T-helper 2 cell treated with Interferon-gamma antibody and Interleukin-4, amounts not matched to agents 100 ng/mL and 5 ng/mL, for 36 hours (primary cell): ENCODE results near the gene ALDOA. TPM values are rescaled to one million over a fixed set of nuclear protein-coding genes. Genes with fewer than 3 reads are reported as not detected.

Experiments used
- intact Hi-C: fragments of 100-400 bp; cut with micrococcal nuclease; formaldehyde crosslinking; loops from one replicate; pipeline ENCODE4 v1.15.1; 2023
- total RNA-seq: library from RNA; stranded (reverse); gene quantifications from 2 replicates; pipeline ENCODE4 v1.2.3, GENCODE V29; 2022

ALDOA gene
- total RNA-seq, 1 donor from 2014 or later: 1,473 TPM

- intact Hi-C loops: loop anchor here (2.0 to 10.0 kb wide), 3 partner anchors 14 to 499 kb away; partner anchors contain the start of gene ZNF771
Observed at GRCh38 chr16:30068333-30068732, 2.8 kb downstream of the ALDOA start.

DNA sequence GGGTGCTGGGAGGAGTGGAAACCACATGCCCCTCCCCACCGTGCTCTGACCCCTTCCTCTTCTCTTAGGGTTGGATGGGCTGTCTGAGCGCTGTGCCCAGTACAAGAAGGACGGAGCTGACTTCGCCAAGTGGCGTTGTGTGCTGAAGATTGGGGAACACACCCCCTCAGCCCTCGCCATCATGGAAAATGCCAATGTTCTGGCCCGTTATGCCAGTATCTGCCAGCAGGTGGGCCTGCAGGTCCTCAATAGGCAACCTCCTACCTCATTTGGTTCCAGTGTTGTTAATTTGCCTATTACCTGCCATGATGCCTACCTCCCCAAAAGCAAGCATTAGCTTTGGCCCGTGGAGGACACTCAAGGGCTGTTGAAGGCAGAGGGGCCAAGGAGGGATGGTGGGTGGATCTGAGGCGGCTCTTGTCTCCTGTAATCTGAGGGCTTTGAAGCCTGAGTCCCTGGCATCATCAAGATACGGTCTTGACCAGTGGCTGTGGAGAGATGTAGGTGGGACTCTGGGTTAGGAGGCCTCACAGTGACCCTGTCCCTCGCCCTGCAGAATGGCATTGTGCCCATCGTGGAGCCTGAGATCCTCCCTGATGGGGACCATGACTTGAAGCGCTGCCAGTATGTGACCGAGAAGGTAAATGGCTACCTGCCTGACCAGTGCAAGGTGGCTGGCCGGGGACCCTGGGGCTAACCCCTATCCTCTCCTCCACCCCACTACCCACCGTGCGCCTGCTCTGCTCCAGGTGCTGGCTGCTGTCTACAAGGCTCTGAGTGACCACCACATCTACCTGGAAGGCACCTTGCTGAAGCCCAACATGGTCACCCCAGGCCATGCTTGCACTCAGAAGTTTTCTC, 3.4 kb downstream of the ALDOA start:
- intact Hi-C loops: loop anchor here (2.0 to 10.0 kb wide), 3 partner anchors 14 to 498 kb away; partner anchors contain the start of gene ZNF771

GRCh38 chr16:30069611-30070462, 4.3 kb downstream of the ALDOA start:
- intact Hi-C loops: loop anchor here (2.0 to 10.0 kb wide), 3 partner anchors 15 to 497 kb away; partner anchors contain the start of gene ZNF771

DNA sequence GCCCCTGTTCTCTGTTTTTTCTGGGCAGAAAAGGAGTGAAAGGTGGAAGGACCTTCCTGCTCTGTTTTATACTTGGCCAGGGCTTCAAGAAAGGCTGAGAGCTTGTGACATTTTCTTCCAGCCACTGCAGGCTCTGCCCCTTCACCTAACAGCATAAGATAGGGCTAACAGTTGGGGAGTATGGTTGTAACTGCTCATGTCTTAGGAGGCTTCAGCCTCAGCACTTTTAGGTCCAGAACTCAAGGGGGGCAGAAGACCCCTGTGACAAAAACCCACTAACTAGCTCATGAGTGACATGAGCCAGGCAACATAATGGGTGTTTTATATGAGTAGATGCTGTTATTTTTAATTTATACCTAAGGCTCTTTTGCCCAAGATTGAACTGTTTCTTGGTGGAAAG, 4.9 kb downstream of the ALDOA start:
- intact Hi-C loops: no loop called here

GRCh38 chr16:30075503-30076275, 10.1 kb downstream of the ALDOA start, which contains the start of gene PPP4C:
Gene PPP4C (plus strand): TSS chr16:30075994. CDS start chr16:30076378, 384 bp downstream.
- intact Hi-C loops: loop anchor here (1.0 kb wide), 2 partner anchors 10 to 16 kb away; partner anchors contain the start of genes ALDOA and TBX6

DNA sequence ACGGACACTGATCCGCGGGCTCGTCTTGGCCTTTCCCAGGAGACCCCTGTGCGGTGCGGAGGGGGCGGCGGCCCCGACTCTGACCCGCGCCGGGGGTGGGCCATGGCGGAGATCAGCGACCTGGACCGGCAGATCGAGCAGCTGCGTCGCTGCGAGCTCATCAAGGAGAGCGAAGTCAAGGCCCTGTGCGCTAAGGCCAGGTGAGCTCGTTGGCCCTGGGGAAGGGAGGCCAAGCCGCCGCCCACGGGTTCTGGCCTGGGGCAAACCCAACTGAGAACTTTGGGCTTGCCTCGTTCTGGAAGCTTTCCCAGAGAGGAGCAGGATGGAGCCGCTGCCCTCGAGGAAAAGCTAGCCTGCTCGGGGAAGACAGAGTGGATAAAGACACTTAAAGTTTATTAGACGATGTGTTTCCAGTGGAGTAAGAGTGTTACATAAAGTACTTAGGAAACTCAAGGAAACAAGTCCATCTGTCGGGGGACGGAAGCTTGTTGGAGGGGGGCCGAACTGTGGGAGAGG, 10.8 kb downstream of the ALDOA start:
- intact Hi-C loops: loop anchor here (1.0 kb wide), 1 partner anchor 15 kb away; the partner anchor contains the start of gene TBX6

- intact Hi-C loops: no loop called here
Observed at GRCh38 chr16:30077656-30078055, 12.1 kb downstream of the ALDOA start.

DNA sequence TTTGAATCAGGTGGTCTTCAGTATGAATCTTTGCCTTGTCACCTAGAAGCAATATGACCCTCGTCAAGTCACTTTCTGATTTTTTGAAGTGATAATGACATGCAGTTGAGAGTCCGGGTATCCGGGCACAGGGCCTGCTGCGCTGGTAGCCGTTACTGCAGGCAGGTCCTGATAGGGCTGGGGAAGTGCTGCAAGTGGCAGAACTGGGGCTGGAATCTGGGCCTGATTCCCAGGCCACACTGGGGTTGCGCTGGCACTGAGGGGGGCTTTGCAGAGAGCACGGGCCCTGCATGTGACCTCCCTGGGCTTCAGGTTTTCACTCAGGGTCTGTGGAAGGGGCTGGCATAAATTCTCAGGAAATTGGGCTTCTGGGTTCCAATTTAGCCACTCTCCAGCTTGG, 13.2 kb downstream of the ALDOA start:
- intact Hi-C loops: no loop called here

- intact Hi-C loops: no loop called here
Observed at GRCh38 chr16:30079480-30079879, 13.9 kb downstream of the ALDOA start.

- intact Hi-C loops: no loop called here
Observed at GRCh38 chr16:30082545-30083090, 17.1 kb downstream of the ALDOA start.

DNA sequence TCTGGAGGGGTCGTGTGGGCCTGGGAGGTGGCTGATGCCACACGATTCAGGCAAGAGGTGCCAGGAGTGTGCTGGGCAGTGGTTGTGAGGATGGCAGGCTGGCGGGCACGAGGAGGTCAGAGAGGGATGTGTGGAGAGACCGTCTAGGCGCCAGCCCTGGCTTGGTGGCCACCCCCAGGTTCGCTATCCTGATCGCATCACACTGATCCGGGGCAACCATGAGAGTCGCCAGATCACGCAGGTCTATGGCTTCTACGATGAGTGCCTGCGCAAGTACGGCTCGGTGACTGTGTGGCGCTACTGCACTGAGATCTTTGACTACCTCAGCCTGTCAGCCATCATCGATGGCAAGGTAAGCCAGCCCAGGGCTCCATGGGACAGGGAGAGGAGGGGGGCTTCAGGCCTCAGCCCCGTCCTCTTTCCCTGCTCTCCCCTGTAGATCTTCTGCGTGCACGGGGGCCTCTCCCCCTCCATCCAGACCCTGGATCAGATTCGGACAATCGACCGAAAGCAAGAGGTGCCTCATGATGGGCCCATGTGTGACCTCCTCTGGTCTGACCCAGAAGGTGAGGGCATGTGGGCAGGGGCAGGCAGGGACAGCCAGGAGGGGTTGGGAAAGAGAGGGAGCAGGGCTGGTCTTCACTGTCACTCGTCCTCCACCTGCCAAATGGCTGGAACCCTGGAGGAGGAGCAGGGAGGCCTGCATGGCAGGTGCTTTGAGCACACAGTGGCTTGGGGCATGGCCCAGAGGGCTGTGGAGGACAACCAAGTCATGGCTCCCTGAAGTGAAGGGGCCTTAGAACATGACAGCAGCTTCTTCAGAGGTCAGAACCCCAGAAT, 17.9 kb downstream of the ALDOA start:
- intact Hi-C loops: no loop called here

- intact Hi-C loops: no loop called here
Observed at GRCh38 chr16:30084096-30084815, 18.7 kb downstream of the ALDOA start.

DNA sequence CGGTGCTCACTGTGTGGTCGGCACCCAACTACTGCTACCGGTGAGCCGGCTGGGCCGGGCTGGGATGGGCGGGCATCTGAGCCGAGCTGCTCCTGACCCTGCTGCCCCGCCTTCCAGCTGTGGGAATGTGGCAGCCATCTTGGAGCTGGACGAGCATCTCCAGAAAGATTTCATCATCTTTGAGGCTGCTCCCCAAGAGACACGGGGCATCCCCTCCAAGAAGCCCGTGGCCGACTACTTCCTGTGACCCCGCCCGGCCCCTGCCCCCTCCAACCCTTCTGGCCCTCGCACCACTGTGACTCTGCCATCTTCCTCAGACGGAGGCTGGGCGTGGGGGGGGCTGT, 19.2 kb downstream of the ALDOA start:
- intact Hi-C loops: no loop called here

DNA sequence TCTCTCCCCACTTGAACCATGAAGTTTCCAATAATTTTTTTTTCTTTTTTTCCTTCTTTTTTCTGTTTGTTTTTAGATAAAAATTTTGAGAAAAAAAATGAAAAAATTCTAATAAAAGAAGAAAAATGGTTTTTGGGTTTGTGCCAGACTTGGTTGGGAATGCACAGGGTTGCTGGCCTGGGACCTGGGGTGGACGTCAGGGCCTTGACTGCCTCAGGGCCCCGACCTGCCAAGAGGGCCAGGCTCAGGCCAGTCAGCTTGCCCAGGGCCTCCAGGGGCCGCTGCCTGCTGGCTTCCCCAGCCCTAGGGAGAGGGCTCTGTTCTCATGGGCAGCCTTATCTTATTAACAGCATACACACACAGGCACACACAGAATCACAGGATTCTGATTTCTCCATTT, 19.7 kb downstream of the ALDOA start:
- intact Hi-C loops: no loop called here

DNA sequence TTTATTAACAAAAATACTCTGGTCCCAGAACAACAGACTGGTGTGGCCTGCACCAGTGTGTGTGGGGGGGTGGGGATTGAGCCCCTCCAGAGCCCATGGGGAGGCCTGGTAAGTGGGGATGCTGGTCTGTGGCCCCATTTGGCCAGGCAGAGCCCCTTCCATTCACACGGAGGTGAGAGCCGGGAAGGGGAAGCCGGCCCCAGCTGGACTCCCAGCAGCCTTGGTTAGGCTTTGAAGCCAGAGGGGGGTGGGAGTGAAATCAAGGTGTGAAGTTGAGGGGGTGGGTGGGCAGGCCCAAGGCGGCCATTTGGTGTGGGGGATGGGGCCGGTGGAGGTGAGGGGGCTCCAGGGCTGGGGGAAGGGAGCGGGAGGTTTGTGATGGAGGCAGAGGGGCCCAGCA, 20.3 kb downstream of the ALDOA start:
- intact Hi-C loops: no loop called here

DNA sequence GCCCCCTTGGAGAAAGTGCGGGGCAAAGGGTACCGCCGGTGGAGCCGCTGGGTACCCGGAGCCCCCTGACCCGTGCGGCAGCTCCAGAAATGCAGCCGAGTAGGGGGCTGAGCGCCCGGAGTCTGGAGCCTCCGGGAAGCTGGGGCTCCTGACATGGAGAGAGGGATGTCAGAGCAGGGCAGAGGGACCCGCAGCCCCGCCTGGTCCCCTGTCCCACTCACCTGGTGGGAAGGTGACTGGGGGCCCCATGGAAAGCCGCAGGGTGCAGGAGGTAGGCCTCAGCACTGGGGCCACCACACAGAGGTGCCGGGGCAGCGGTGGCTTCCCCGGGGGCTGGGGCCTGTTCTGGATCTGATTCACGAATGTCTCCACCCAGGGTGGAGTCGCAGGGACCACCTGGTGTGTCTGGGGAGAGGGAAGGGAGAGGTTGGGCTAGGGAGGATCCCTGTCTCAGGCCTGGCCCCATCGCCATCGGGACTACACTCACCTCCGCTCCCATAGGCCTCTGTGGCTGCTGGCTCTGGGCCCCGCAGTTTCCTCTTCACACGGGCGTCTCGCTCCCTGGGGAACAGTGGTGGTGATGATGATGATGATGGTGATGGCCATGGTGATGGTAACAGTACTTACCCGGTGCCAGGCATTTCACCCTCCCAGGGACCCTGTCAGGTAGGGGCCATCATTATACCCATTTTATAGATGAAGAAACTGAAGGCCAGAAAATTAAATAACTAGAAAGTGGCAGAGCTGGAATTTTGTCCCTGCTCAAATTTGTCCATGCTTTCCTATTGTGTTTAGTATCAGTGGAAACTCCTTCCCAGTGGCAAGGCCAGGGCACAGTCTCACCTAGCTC, 21.0 kb downstream of the ALDOA start:
- intact Hi-C loops: no loop called here

- intact Hi-C loops: no loop called here
Observed at GRCh38 chr16:30087181-30087898, 21.8 kb downstream of the ALDOA start.
